ENCODE results near the gene PCGF5. TPM values are rescaled to one million over a fixed set of nuclear protein-coding genes. Genes with fewer than 3 reads are reported as not detected.

PCGF5 gene
- total RNA-seq (2021; fragmentation: NEBNext Ultra II Directional; extraction: Animal tissue kit (Norgen Biotek cat#: 25700)) (5.8 and 6.1 TPM in 2 replicates), polyA plus RNA-seq (2011; rRNA removed) (4.8 and 8.4 TPM in 2 replicates), polyA minus RNA-seq (2011; rRNA and poly(A)+ RNA removed) (2.4 and 2.7 TPM in 2 replicates)
- polyA plus RNA-seq (2011; cell fraction: cytosol; rRNA removed), result 5.6 TPM
- polyA plus RNA-seq (2011; cell fraction: nucleus; rRNA removed), result 1.7 TPM
- 5.2 to 6.8 TPM (median 6.1 TPM) in 4 replicates for polyA plus RNA-seq (2012, experiment 1 of 2)
- 7.1 TPM for polyA plus RNA-seq (2012, experiment 2 of 2)
- polyA plus RNA-seq (2013, experiment 1 of 2), result 11.4 TPM
- 11.6 TPM for polyA plus RNA-seq (2013, experiment 2 of 2)
- 1.4 TPM for polyA minus RNA-seq (2011; cell fraction: cytosol; rRNA and poly(A)+ RNA removed)
- 4.2 TPM for polyA minus RNA-seq (2011; cell fraction: nucleus; rRNA and poly(A)+ RNA removed)
- long read RNA-seq, experiment 1, transcript PCGF5-202 (3 exons, 973 nt), result major isoform, 8 of 12 reads
- long read RNA-seq, experiment 1, partial matches to known transcripts, result 4 of 12 reads
- long read RNA-seq, experiment 1, other reads (novel, unspliced or antisense), result 0 of 12 reads
- long read RNA-seq, experiment 2, full-length matches to known transcripts, result 3 of 3 reads
- long read RNA-seq, experiment 2, partial matches to known transcripts, result 0 of 3 reads
- long read RNA-seq, experiment 2, other reads (novel, unspliced or antisense), result 0 of 3 reads

DNA sequence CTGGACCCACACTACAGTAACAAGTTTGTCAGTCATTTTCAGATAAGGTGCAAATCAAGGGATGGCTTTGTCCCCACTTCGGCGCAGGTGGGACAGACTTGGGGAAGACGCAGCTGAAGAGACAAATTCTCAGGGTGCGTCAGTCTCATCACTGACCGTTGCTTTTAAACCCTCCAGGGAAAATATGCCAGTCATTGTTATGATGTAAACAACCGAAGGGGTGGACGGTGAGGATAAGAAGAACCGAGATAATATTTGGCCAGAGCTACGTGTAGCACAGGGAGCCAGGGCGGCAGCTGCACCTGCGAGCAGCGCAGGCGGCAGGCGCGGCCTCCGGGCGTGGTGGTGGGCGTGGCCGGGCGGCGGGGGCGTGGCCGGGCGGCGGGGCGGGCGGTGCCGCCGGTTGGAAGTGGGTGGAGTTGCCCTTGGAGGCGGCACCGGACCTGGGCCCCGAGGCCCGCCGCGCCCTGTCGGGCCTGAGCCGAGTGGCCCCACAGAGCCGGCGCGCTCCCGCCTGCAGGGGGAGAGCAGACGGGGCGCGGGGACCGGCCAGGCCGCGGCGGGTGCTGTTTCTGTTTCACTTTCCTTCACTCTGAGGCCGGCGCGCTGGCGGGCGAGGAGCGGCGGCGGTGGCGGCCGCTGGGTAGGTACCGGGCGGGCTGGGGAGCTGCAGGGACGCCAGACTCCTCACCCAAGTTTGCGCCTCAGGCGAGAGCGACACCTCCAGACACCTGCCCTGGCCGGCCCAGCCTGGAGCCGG lies at the start of gene PCGF5:
PCGF5 (plus strand) TSS at position 470 of the 760 bp plus-strand sequence. CDS start 2,209 bp downstream, outside the sequence.
- H2AFZ ChIP-seq (ENCODE audit: low read length), result peak within 1 kb of the TSS; percentile 96
- no peak within 1 kb of the TSS for H2AK5ac ChIP-seq (ENCODE audit: low read depth, low read length)
- no peaks in the 10 kb centered on the region for H3K79me1 ChIP-seq (ENCODE audit: low read depth, low read length)
- peaks cover 12 to 37% (median 26%) of the 10 kb centered on the region in 4 experiments for H3K27me3 ChIP-seq (replicated peaks in 1 of 4; ENCODE audit: control insufficient read depth in 3 of 4, extremely low read depth in 1 of 4, insufficient read depth in 3 of 4, low read length in 3 of 4)
- H4K8ac ChIP-seq (ENCODE audit: extremely low read depth, insufficient read depth, low read length), result peak within 1 kb of the TSS; percentile 62; the same call in 1 of the 2 replicates
- H3K9ac ChIP-seq (replicated peaks in 1 of 4; ENCODE audit: extremely low read depth in 1 of 4, low read depth in 3 of 4, low read length in 3 of 4), result peak within 1 kb of the TSS; percentile 8 to 52 (median 26); a peak in 6 of 7 replicates
- no peak within 1 kb of the TSS for H4K5ac ChIP-seq (ENCODE audit: insufficient read length, low read depth, low read length)
- H3K9me3 ChIP-seq (ENCODE audit: insufficient read depth in 2 of 2, low read depth in 1 of 2, low read length in 1 of 2), result no peaks in the 10 kb centered on the region
- peak within 1 kb of the TSS; percentile 81 to 82 for H3K4me2 ChIP-seq (ENCODE audit: insufficient read depth in 1 of 2, low read depth in 2 of 2, low read length in 2 of 2)
- FAIRE-seq (no peak), DNase-seq (ENCODE audit: low read depth in 1 of 2, low spot score in 2 of 2) (peak; percentile 29 to 94)
- H2BK120ac ChIP-seq (replicated peaks; ENCODE audit: low read depth, low read length), result no peak within 1 kb of the TSS
- CTCF ChIA-PET (ENCODE audit: partially characterized antibody), result interaction anchor here (1.2 kb wide), 1 partner anchor 30 kb away, joined by 3 read pairs; no protein-coding TSS in a partner anchor
- H3K4me3 ChIP-seq (ENCODE audit: extremely low read depth in 1 of 4, insufficient read depth in 2 of 4, low read depth in 3 of 4, low read length in 4 of 4), result peak within 1 kb of the TSS; percentile 55 to 97 (median 76)
- H2BK15ac ChIP-seq (ENCODE audit: low read length), result no peak within 1 kb of the TSS
- no peak within 1 kb of the TSS for H3K56ac ChIP-seq (replicated peaks; ENCODE audit: insufficient read length, low read depth, low read length)
- H2BK20ac ChIP-seq (ENCODE audit: low read length), result no peak within 1 kb of the TSS
- no peak within 1 kb of the TSS for H2BK5ac ChIP-seq (ENCODE audit: low read depth, low read length)
- H3K36me3 ChIP-seq (ENCODE audit: control insufficient read depth in 2 of 4, insufficient read depth in 4 of 4, low read length in 3 of 4), result no peaks in the 10 kb centered on the region
- H4K91ac ChIP-seq (replicated peaks; ENCODE audit: insufficient read length, low read length), result no peak within 1 kb of the TSS
- H3K79me2 ChIP-seq (ENCODE audit: control insufficient read depth in 1 of 2, insufficient read depth in 2 of 2, low read length in 2 of 2), result no peaks in the 10 kb centered on the region
- WGBS, 2 experiments (ENCODE audit: extremely low coverage in 1 of 2, insufficient coverage in 1 of 2, insufficient read length in 1 of 2, insufficient replicate concordance in 2 of 2, low coverage in 1 of 2, low lambda C conversion rate in 2 of 2, missing lambda C conversion rate in 1 of 2), result 6% methylated on average over 35 of the region's 66 CpGs; no CpG with 5 or more reads in 1 of the 2 experiments
- H3K23ac ChIP-seq (ENCODE audit: insufficient read length), result no peak within 1 kb of the TSS
- no peak within 1 kb of the TSS for H3K27ac ChIP-seq (ENCODE audit: low read depth, low read length)
- H3K23me2 ChIP-seq (ENCODE audit: low read depth, low read length), result peaks cover 9% of the 10 kb centered on the region; the same call in 1 of the 2 replicates
- no peaks in the 10 kb centered on the region for H4K20me1 ChIP-seq (replicated peaks in 1 of 2; ENCODE audit: control insufficient read depth in 1 of 2, insufficient read depth in 2 of 2, low read length in 2 of 2)
- no peak within 1 kb of the TSS for H3K4ac ChIP-seq (replicated peaks; ENCODE audit: insufficient read length, low read depth, low read length)
- peak within 1 kb of the TSS; percentile 48 for H3K18ac ChIP-seq (ENCODE audit: extremely low read depth, low read length)
- POLR2A ChIA-PET (ENCODE audit: partially characterized antibody), result interaction anchor here (1.0 kb wide), 1 partner anchor 58 kb away, joined by 3 read pairs; no protein-coding TSS in a partner anchor
- no peak within 1 kb of the TSS for H2BK12ac ChIP-seq (ENCODE audit: low read depth, low read length)
- peaks cover 0 to 7% (median 2%) of the 10 kb centered on the region in 4 experiments; a peak in 2 of 7 replicates for H3K4me1 ChIP-seq (replicated peaks in 1 of 4; ENCODE audit: control insufficient read depth in 3 of 4, insufficient read depth in 4 of 4, low read length in 3 of 4)
- H3K14ac ChIP-seq (ENCODE audit: insufficient read length), result no peak within 1 kb of the TSS
- TF ChIP-seq POU5F1 (IDR thresholded peaks at IDR 0.05; ENCODE audit: low read depth, low read length) (no peak), JUN (IDR thresholded peaks at IDR 0.05; ENCODE audit: low read depth, low read length) (no peak), TAF1 (IDR thresholded peaks at IDR 0.05; ENCODE audit: low read depth, low read length) (peak; percentile 56; the same call in 1 of the 2 replicates), KDM4A (IDR thresholded peaks at IDR 0.05; ENCODE audit: low read depth, low read length, severe bottlenecking) (peak; percentile 98), POLR2A (IDR thresholded peaks at IDR 0.05; ENCODE audit: control extremely low read depth in 1 of 2, low read depth in 2 of 2, low read length in 2 of 2) (peak in 1 of 2 experiments; percentile 32; a peak in 1 of 3 replicates), E2F6 (IDR thresholded peaks at IDR 0.05) (peak; percentile 13; the same call in 1 of the 2 replicates), SAP30 (IDR thresholded peaks at IDR 0.05; ENCODE audit: insufficient read depth, insufficient replicate concordance, low read length) (no peak), RBBP5 (IDR thresholded peaks at IDR 0.05; ENCODE audit: borderline replicate concordance, low read depth, low read length) (0 out of 2 replicates have a peak, but pooled peaks have one; percentile 32)
